HepG2 (cell line): ENCODE measurements around the gene FANCE. TPM values are rescaled to one million over a fixed set of nuclear protein-coding genes. Genes with fewer than 3 reads are reported as not detected.
A peak's percentile ranks its signal among the peaks of the same experiment; 100 is the strongest.

ENCODE experiments used
- ATAC-seq: fragments of 200-7000 bp; cut with Tn5 transposase; 3 replicates; pipeline ENCODE4 v1.9.1; 2020; ENCODE audit warnings: mild to moderate bottlenecking, moderate library complexity
- BruUV-seq: library from RNA; stranded (reverse); fragments of 400-500 nt; replicated peaks from 2 replicates; lab custom pipeline; 2021; lab: Mats Ljungman, UMichigan
- CTCF ChIA-PET: fragments of 300-600 bp; formaldehyde crosslinking; extraction: SDS; loops from one replicate; lab custom pipeline; 2021; ENCODE audit warnings: low total read pairs, inconsistent platforms, low intra/inter-chr PET ratio; lab: Yijun Ruan, JAX
- POLR2A ChIA-PET: fragments of 350-600 bp; sonication (Branson Sonifier 250); formaldehyde crosslinking; loops from one replicate; lab custom pipeline; 2020; ENCODE audit warnings: antibody characterized with exemption, inconsistent platforms; lab: Yijun Ruan, JAX
- DNase-seq: peaks from one replicate; pipeline ENCODE4 v3.0.0-alpha.2; 2015; ENCODE audit warnings: low spot score
- FAIRE-seq: peaks from 3 replicates; lab custom pipeline; 2011; peaks lifted over from hg19 to GRCh38; lab: Jason Lieb, UNC
- H2AFZ ChIP-seq: one replicate; pipeline ENCODE4 v1.6.1; 2011; ENCODE audit warnings: low read length, inconsistent platforms
- H3K27ac ChIP-seq: fragments of 300-600 bp; 3 replicates; pipeline ENCODE4 v1.8.0; 2011; ENCODE audit warnings: mixed run types, mild to moderate bottlenecking, mixed read lengths, low read length, inconsistent platforms; ENCODE audit not compliant: insufficient read depth; ENCODE audit errors: extremely low read length
- H3K27me3 ChIP-seq, 2 experiments: fragments of 200-600 bp in 1 of 2; 2 replicates in 1 of 2; 3 replicates in 1 of 2; pipeline versions ENCODE4 v1.6.0 to v1.8.0; 2011; ENCODE audit warnings: low read length in 2 of 2, mild to moderate bottlenecking in 2 of 2, moderate library complexity in 2 of 2, inconsistent platforms in 1 of 2; ENCODE audit not compliant: insufficient read depth in 2 of 2, control insufficient read depth in 1 of 2
- H3K36me3 ChIP-seq, 2 experiments: fragments of 200-600 bp in 1 of 2; replicated peaks in 1 of 2; 2 replicates in 1 of 2; 3 replicates in 1 of 2; pipeline versions ENCODE4 v1.5.1 to v1.8.0; 2011; ENCODE audit warnings: low read length in 2 of 2, inconsistent platforms in 1 of 2; ENCODE audit not compliant: insufficient read depth in 2 of 2, control insufficient read depth in 1 of 2
- H3K4me1 ChIP-seq: 2 replicates; pipeline ENCODE4 v1.5.1; 2012; ENCODE audit warnings: low read length, inconsistent platforms; ENCODE audit not compliant: insufficient read depth
- H3K4me2 ChIP-seq: 2 replicates; pipeline ENCODE4 v1.6.0; 2011; ENCODE audit warnings: low read depth, low read length, inconsistent platforms
- H3K4me3 ChIP-seq, 3 experiments: fragments of 200-600 bp in 1 of 3; sonication (generic), shearing (Covaris generic) in 1 of 3; replicated peaks in 1 of 3; 2 replicates each; pipeline ENCODE4 v1.5.1; 2011 to 2016; ENCODE audit warnings: low read length in 3 of 3, inconsistent platforms in 2 of 3, low read depth in 2 of 3, mild to moderate bottlenecking in 2 of 3, control low read depth in 1 of 3, mixed read lengths in 1 of 3; ENCODE audit not compliant: insufficient read depth in 1 of 3
- H3K79me2 ChIP-seq: one replicate; pipeline ENCODE4 v1.6.1; 2011; ENCODE audit warnings: low read length, inconsistent platforms; ENCODE audit not compliant: insufficient read depth
- H3K9ac ChIP-seq: 2 replicates; pipeline ENCODE4 v1.6.0; 2011; ENCODE audit warnings: mild to moderate bottlenecking, low read depth, low read length, inconsistent platforms; ENCODE audit not compliant: insufficient read depth
- H3K9me3 ChIP-seq: 2 replicates; pipeline ENCODE4 v1.5.1; 2012; ENCODE audit warnings: mild to moderate bottlenecking, low read length
- H4K20me1 ChIP-seq: 2 replicates; pipeline ENCODE4 v1.6.0; 2011; ENCODE audit warnings: inconsistent platforms, mild to moderate bottlenecking, low read length, moderate library complexity; ENCODE audit not compliant: insufficient read depth
- CCDC6 ChIP-seq: sonication (generic); formaldehyde crosslinking; IDR thresholded peaks from 2 replicates; pipeline ENCODE4 v1.8.1; 2022; ENCODE audit warnings: mild to moderate bottlenecking, missing genetic modification reagents, moderate library complexity
- FOXA1 ChIP-seq, 2 experiments: fragments of 450-650 bp in 1 of 2; sonication (generic) in 1 of 2; formaldehyde crosslinking in 1 of 2; IDR thresholded peaks; 2 replicates each; pipeline versions ENCODE4 v1.4.0 to v1.6.1; 2016 to 2020; ENCODE audit warnings: missing genetic modification reagents in 1 of 2
- FOXA3 ChIP-seq: IDR thresholded peaks from 2 replicates; pipeline ENCODE4 v1.6.1; 2016; ENCODE audit warnings: missing genetic modification reagents, missing compliant biosample characterization
- FUBP1 ChIP-seq: sonication (generic); formaldehyde crosslinking; IDR thresholded peaks from 2 replicates; pipeline ENCODE4 v1.5.1; 2020; ENCODE audit warnings: missing genetic modification reagents, mild to moderate bottlenecking, borderline replicate concordance
- LCORL ChIP-seq, 2 experiments: fragments of 450-650 bp in 1 of 2; sonication (generic) in 1 of 2; formaldehyde crosslinking in 1 of 2; IDR thresholded peaks; 2 replicates each; pipeline versions ENCODE4 v1.5.0 to v1.6.1; 2017 to 2020; ENCODE audit warnings: antibody characterized with exemption in 1 of 2, missing genetic modification reagents in 1 of 2
- MBD4 ChIP-seq: IDR thresholded peaks from 2 replicates; pipeline ENCODE4 v1.6.1; 2012; ENCODE audit warnings: low read length, inconsistent platforms, borderline replicate concordance
- MTERF4 ChIP-seq: sonication (generic); formaldehyde crosslinking; IDR thresholded peaks from 2 replicates; pipeline ENCODE4 v1.8.0; 2023; ENCODE audit warnings: mild to moderate bottlenecking, missing genetic modification reagents
- NFRKB ChIP-seq: fragments of 450-650 bp; IDR thresholded peaks from 2 replicates; pipeline ENCODE4 v1.6.1; 2017
- SAP130 ChIP-seq: IDR thresholded peaks from 2 replicates; pipeline ENCODE4 v1.6.1; 2016; ENCODE audit warnings: low read depth
- THYN1 ChIP-seq: sonication (generic); formaldehyde crosslinking; IDR thresholded peaks from 2 replicates; pipeline ENCODE4 v1.8.1; 2023; ENCODE audit warnings: low read depth, mild to moderate bottlenecking, moderate library complexity, missing genetic modification reagents, borderline replicate concordance
- ZBTB33 ChIP-seq: sonication (generic); formaldehyde crosslinking; IDR thresholded peaks from 2 replicates; pipeline ENCODE4 v1.4.0; 2020; ENCODE audit warnings: missing genetic modification reagents
- ZC3H13 ChIP-seq: sonication (generic); formaldehyde crosslinking; IDR thresholded peaks from 2 replicates; pipeline ENCODE4 v1.8.1; 2023; ENCODE audit warnings: mild to moderate bottlenecking, missing genetic modification reagents, moderate library complexity
- ZNF121 ChIP-seq: sonication (generic); formaldehyde crosslinking; IDR thresholded peaks from 2 replicates; pipeline ENCODE4 v1.5.0; 2020; ENCODE audit warnings: mild to moderate bottlenecking, missing genetic modification reagents
- ZNF263 ChIP-seq: sonication (generic); formaldehyde crosslinking; IDR thresholded peaks from 2 replicates; pipeline ENCODE4 v1.4.0; 2020; ENCODE audit warnings: missing genetic modification reagents
- ZNF292 ChIP-seq: sonication (generic); formaldehyde crosslinking; IDR thresholded peaks from 2 replicates; pipeline ENCODE4 v1.8.1; 2022; ENCODE audit warnings: mild to moderate bottlenecking, low read depth, missing genetic modification reagents, borderline replicate concordance
- ZNF460 ChIP-seq: sonication (generic); formaldehyde crosslinking; IDR thresholded peaks from 2 replicates; pipeline ENCODE4 v1.5.1; 2020; ENCODE audit warnings: missing genetic modification reagents, mild to moderate bottlenecking, borderline replicate concordance
- ZNF547 ChIP-seq: sonication (generic); formaldehyde crosslinking; IDR thresholded peaks from 2 replicates; pipeline ENCODE4 v1.5.1; 2020; ENCODE audit warnings: mild to moderate bottlenecking, missing genetic modification reagents
- ZNF749 ChIP-seq: sonication (generic); formaldehyde crosslinking; IDR thresholded peaks from 2 replicates; pipeline ENCODE4 v1.8.0; 2022; ENCODE audit warnings: mild to moderate bottlenecking, missing genetic modification reagents, moderate library complexity, borderline replicate concordance
- ZSCAN30 ChIP-seq: sonication (generic); formaldehyde crosslinking; IDR thresholded peaks from 2 replicates; pipeline ENCODE4 v1.5.0; 2020; ENCODE audit warnings: mild to moderate bottlenecking, missing genetic modification reagents
- WGBS: methylation state at CpG from one replicate; pipeline ENCODE4 v1.1.6; 2017; ENCODE audit warnings: low lambda C conversion rate; 5-methylcytosine and 5-hydroxymethylcytosine counted together
- in situ Hi-C: cut with HindIII; loops from 2 replicates; pipeline ENCODE4 v1.10.0; 2017; ENCODE audit warnings: low pct_unique_long_range_greater_than_20kb; ENCODE audit not compliant: extremely low pct_ligation_motif_present
- intact Hi-C: fragments of 100-400 bp; cut with micrococcal nuclease; formaldehyde crosslinking; loops from one replicate; pipeline ENCODE4 v1.10.0; 2022; ENCODE audit not compliant: unreplicated experiment
- polyA plus RNA-seq, 8 experiments: library from polyadenylated mRNA; depleted of rRNA in 3 of 8; stranded (reverse) in 7 of 8; unstranded in 1 of 8; fragments of >200 nt; fragmentation: Illumina TruSeq in 4 of 8; extraction: Trizol in 4 of 8; gene quantifications; 2 replicates each; pipeline versions ENCODE4 v1.2.1 to v1.2.3, GENCODE V29; 2011 to 2016; ENCODE audit warnings: low read depth in 4 of 8, missing spikeins in 1 of 8, mixed read lengths in 1 of 8; ENCODE audit not compliant: insufficient read depth in 1 of 8
- total RNA-seq, 5 experiments: library from RNA; depleted of rRNA; stranded (reverse); fragments of >200 nt; fragmentation: Illumina TruSeq; extraction: Trizol; gene quantifications; 2 replicates each; pipeline ENCODE4 v1.2.3, GENCODE V29; 2016; ENCODE audit warnings: low read depth in 1 of 5

FANCE gene
- total and polyA plus RNA-seq, 2 of the 13 experiments (the other 11 are each of a cell fraction or from before 2014, with no cell fraction given) = 7.1 to 11.2 TPM

- Histone ChIP-seq H3K27ac (no peak overlapping the region), H3K36me3 (peaks cover 5 to 35% of the 10 kb centered on the region in 2 experiments; a peak in 4 of 5 replicates), H3K9ac (no peak overlapping the region), H3K4me3 (no peak overlapping the region), H3K9me3 (no peaks in the 10 kb centered on the region), H3K79me2 (no peaks in the 10 kb centered on the region), H3K4me2 (no peak overlapping the region), H3K4me1 (peaks cover 20% of the 10 kb centered on the region), H2AFZ (no peak overlapping the region), H3K27me3 (no peaks in the 10 kb centered on the region), H4K20me1 (peaks cover 10% of the 10 kb centered on the region)
- ATAC-seq (no peak), FAIRE-seq (peak; percentile 60), DNase-seq (no peak)
- 96% methylated on average over 5 of the region's 5 CpGs for WGBS
- no TSS peak for BruUV-seq
- ChIA-PET POLR2A (interaction anchor here (0.7 to 9.7 kb wide), 4 partner anchors 9 to 125 kb away, joined by 3 to 88 read pairs (median 4); partner anchors contain the start of genes RPL10A and TEAD3), CTCF (no interaction called here)
- intact Hi-C loops = no loop called here
- in situ Hi-C loops = no loop called here
- TF ChIP-seq ZBTB33 (CRISPR knock-in tag) (peak; percentile 81; the same call in 1 of the 2 replicates), CCDC6 (CRISPR knock-in tag) (no peak), ZNF547 (0 out of 2 replicates have a peak, but pooled peaks have one; percentile 26), ZNF263 (CRISPR knock-in tag) (0 out of 2 replicates have a peak, but pooled peaks have one; percentile 3), ZNF749 (CRISPR knock-in tag) (no peak), ZNF460 (CRISPR knock-in tag) (peak; percentile 72; the same call in 1 of the 2 replicates), FUBP1 (CRISPR knock-in tag) (no peak), ZNF292 (CRISPR knock-in tag) (no peak), FOXA1 (IDR thresholded peaks at IDR 0.05) (no peak), FOXA1 (CRISPR knock-in tag; IDR thresholded peaks at IDR 0.05) (peak; percentile 71), ZC3H13 (CRISPR knock-in tag) (no peak), MTERF4 (no peak), SAP130 (CRISPR knock-in tag) (0 out of 2 replicates have a peak, but pooled peaks have one; percentile 18), FOXA3 (CRISPR knock-in tag) (0 out of 2 replicates have a peak, but pooled peaks have one; percentile 26), MBD4 (no peak), LCORL (IDR thresholded peaks at IDR 0.05) (no peak), LCORL (CRISPR knock-in tag; IDR thresholded peaks at IDR 0.05) (no peak), THYN1 (no peak), ZNF121 (CRISPR knock-in tag) (no peak), NFRKB (no peak), ZSCAN30 (CRISPR knock-in tag) (no peak)
Observed at GRCh38 chr6:35477551-35478179, 25.5 kb downstream of the FANCE start.
